ENCODE data around the gene SH3TC1. TPM values are rescaled to one million over a fixed set of nuclear protein-coding genes. Genes with fewer than 3 reads are reported as not detected.

The SH3TC1 gene
- total and polyA plus RNA-seq, 10 of the 15 experiments (the other 5 are each of a cell fraction or from before 2014, with no cell fraction given) = 0.19 to 47.0 (median 18.4) TPM

GRCh38 chr4:8265171-8265929 lies 66.3 kb downstream of the SH3TC1 start (continued):
- TF ChIP-seq, protein P1, sequence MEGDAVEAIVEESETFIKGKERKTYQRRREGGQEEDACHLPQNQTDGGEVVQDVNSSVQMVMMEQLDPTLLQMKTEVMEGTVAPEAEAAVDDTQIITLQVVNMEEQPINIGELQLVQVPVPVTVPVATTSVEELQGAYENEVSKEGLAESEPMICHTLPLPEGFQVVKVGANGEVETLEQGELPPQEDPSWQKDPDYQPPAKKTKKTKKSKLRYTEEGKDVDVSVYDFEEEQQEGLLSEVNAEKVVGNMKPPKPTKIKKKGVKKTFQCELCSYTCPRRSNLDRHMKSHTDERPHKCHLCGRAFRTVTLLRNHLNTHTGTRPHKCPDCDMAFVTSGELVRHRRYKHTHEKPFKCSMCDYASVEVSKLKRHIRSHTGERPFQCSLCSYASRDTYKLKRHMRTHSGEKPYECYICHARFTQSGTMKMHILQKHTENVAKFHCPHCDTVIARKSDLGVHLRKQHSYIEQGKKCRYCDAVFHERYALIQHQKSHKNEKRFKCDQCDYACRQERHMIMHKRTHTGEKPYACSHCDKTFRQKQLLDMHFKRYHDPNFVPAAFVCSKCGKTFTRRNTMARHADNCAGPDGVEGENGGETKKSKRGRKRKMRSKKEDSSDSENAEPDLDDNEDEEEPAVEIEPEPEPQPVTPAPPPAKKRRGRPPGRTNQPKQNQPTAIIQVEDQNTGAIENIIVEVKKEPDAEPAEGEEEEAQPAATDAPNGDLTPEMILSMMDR (IDR thresholded peaks at IDR 0.05 in 2 of 3, conservative IDR thresholded peaks at IDR 0.05 in 1 of 3; ENCODE audit: control insufficient read depth in 2 of 3, extremely low read depth in 1 of 3, insufficient read depth in 1 of 3, low read depth in 3 of 3, low read length in 3 of 3) = no peak
- no peak for TF ChIP-seq ZNF24 (IDR thresholded peaks at IDR 0.05)
- TF ChIP-seq ESRRA (IDR thresholded peaks at IDR 0.05; ENCODE audit: low read length) = no peak
- TF ChIP-seq FOS (IDR thresholded peaks at IDR 0.05; ENCODE audit: borderline replicate concordance, extremely low read depth, insufficient read length) = no peak
- TF ChIP-seq, protein P2, sequence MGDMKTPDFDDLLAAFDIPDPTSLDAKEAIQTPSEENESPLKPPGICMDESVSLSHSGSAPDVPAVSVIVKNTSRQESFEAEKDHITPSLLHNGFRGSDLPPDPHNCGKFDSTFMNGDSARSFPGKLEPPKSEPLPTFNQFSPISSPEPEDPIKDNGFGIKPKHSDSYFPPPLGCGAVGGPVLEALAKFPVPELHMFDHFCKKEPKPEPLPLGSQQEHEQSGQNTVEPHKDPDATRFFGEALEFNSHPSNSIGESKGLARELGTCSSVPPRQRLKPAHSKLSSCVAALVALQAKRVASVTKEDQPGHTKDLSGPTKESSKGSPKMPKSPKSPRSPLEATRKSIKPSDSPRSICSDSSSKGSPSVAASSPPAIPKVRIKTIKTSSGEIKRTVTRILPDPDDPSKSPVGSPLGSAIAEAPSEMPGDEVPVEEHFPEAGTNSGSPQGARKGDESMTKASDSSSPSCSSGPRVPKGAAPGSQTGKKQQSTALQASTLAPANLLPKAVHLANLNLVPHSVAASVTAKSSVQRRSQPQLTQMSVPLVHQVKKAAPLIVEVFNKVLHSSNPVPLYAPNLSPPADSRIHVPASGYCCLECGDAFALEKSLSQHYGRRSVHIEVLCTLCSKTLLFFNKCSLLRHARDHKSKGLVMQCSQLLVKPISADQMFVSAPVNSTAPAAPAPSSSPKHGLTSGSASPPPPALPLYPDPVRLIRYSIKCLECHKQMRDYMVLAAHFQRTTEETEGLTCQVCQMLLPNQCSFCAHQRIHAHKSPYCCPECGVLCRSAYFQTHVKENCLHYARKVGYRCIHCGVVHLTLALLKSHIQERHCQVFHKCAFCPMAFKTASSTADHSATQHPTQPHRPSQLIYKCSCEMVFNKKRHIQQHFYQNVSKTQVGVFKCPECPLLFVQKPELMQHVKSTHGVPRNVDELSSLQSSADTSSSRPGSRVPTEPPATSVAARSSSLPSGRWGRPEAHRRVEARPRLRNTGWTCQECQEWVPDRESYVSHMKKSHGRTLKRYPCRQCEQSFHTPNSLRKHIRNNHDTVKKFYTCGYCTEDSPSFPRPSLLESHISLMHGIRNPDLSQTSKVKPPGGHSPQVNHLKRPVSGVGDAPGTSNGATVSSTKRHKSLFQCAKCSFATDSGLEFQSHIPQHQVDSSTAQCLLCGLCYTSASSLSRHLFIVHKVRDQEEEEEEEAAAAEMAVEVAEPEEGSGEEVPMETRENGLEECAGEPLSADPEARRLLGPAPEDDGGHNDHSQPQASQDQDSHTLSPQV (IDR thresholded peaks at IDR 0.05) = no peak
- TF ChIP-seq CHD2 (IDR thresholded peaks at IDR 0.05; ENCODE audit: borderline replicate concordance, low read depth, low read length) = no peak
- TF ChIP-seq NR2C2 (IDR thresholded peaks at IDR 0.05; ENCODE audit: borderline replicate concordance, control insufficient read depth, insufficient read length, low read depth) = no peak
- no peak for TF ChIP-seq JUND (IDR thresholded peaks at IDR 0.05; ENCODE audit: low read depth, low read length)
- TF ChIP-seq RCOR1 (conservative IDR thresholded peaks at IDR 0.05; ENCODE audit: low read depth, low read length) = no peak
- TF ChIP-seq KLF5 (IDR thresholded peaks at IDR 0.05; ENCODE audit: partially characterized antibody) = no peak

Measured in GM12878 (cell line).